Hepatocyte (in vitro differentiated cells): ENCODE results near the gene IGF2.

ENCODE experiments used
- EZH2 ChIP-seq: fragments of 200-600 bp; sonication (generic); IDR thresholded peaks from 2 replicates; pipeline ENCODE4 v1.6.1; 2016; ENCODE audit warnings: antibody characterized with exemption, mild to moderate bottlenecking, borderline replicate concordance
- TF ChIP-seq, protein P1 (sequence below): fragments of 200-600 bp; sonication (generic); IDR thresholded peaks from 2 replicates; pipeline ENCODE4 v1.5.1; 2016; ENCODE audit warnings: antibody characterized with exemption, mild to moderate bottlenecking; ENCODE audit not compliant: poor library complexity

DNA sequence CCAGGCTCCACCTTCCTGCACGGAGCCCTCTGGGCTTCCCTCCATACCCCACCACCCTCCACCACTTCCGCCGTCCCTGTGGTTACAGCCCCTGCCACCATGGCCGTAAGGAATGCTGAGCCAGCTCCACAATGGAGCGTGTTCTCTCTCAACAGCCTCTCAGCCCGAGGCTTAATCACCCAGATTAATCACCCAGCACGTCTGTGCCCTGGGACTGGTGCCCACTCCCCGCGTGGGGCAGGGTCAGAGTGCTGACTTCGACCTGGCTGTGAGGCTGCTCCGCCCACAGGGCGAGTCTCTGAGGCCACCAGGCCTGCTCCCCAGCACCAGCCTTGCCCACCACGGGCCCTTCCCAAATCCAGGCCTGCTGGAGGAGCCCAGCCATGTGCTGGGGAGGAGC lies 36.5 kb upstream of the IGF2 start:
- TF ChIP-seq, protein P1, sequence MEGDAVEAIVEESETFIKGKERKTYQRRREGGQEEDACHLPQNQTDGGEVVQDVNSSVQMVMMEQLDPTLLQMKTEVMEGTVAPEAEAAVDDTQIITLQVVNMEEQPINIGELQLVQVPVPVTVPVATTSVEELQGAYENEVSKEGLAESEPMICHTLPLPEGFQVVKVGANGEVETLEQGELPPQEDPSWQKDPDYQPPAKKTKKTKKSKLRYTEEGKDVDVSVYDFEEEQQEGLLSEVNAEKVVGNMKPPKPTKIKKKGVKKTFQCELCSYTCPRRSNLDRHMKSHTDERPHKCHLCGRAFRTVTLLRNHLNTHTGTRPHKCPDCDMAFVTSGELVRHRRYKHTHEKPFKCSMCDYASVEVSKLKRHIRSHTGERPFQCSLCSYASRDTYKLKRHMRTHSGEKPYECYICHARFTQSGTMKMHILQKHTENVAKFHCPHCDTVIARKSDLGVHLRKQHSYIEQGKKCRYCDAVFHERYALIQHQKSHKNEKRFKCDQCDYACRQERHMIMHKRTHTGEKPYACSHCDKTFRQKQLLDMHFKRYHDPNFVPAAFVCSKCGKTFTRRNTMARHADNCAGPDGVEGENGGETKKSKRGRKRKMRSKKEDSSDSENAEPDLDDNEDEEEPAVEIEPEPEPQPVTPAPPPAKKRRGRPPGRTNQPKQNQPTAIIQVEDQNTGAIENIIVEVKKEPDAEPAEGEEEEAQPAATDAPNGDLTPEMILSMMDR: no peak
- TF ChIP-seq EZH2: no peak
